Keratinocyte (primary cell): ENCODE measurements around the gene EIF2S2. TPM values are rescaled to one million over a fixed set of nuclear protein-coding genes. Genes with fewer than 3 reads are reported as not detected.
"Not testable (repeated sequence)": the region's sequence is repeated elsewhere in the genome, so short reads cannot be mapped to it uniquely, and the experiment has no call there.

Experiments
- DNase-seq: peaks from one replicate; pipeline ENCODE4 v3.0.0-alpha.2; 2011; ENCODE audit warnings: low read depth, missing footprints, low spot score
- FAIRE-seq: peaks from 2 replicates; lab custom pipeline; 2011; peaks lifted over from hg19 to GRCh38; lab: Jason Lieb, UNC
- H2AFZ ChIP-seq: 2 replicates; pipeline ENCODE4 v1.6.0; 2012; ENCODE audit warnings: low read length, control low read depth, inconsistent platforms; ENCODE audit not compliant: control insufficient read depth
- H3K27ac ChIP-seq: 2 replicates; pipeline ENCODE4 v1.5.1; 2011; ENCODE audit warnings: low read length; ENCODE audit not compliant: control insufficient read depth, insufficient read depth
- H3K27me3 ChIP-seq: 3 replicates; pipeline ENCODE4 v1.6.0; 2011; ENCODE audit warnings: low read length; ENCODE audit not compliant: control insufficient read depth, insufficient read depth; ENCODE audit errors: extremely low read depth
- H3K36me3 ChIP-seq, 2 experiments: 2 replicates in 1 of 2; 3 replicates in 1 of 2; pipeline ENCODE4 v1.5.1; 2011; ENCODE audit warnings: low read length in 2 of 2, mild to moderate bottlenecking in 1 of 2; ENCODE audit not compliant: control insufficient read depth in 2 of 2, insufficient read depth in 2 of 2; ENCODE audit errors: extremely low read depth in 1 of 2
- H3K4me1 ChIP-seq: 3 replicates; pipeline ENCODE4 v1.5.1; 2011; ENCODE audit warnings: low read length; ENCODE audit not compliant: control insufficient read depth, insufficient read depth; ENCODE audit errors: extremely low read depth
- H3K4me2 ChIP-seq: 3 replicates; pipeline ENCODE4 v1.6.0; 2011; ENCODE audit warnings: low read depth, low read length; ENCODE audit not compliant: control insufficient read depth, insufficient read depth; ENCODE audit errors: extremely low read depth
- H3K4me3 ChIP-seq, 3 experiments: fragments of 200-600 bp in 1 of 3; sonication (generic) in 1 of 3; 2 replicates in 2 of 3; 3 replicates in 1 of 3; pipeline ENCODE4 v1.5.1; 2011 to 2016; ENCODE audit warnings: low read length in 3 of 3, mild to moderate bottlenecking in 3 of 3, control low read depth in 2 of 3, inconsistent platforms in 1 of 3, low read depth in 1 of 3, mixed read lengths in 1 of 3, mixed run types in 1 of 3, moderate library complexity in 1 of 3; ENCODE audit not compliant: control insufficient read depth in 2 of 3, insufficient read depth in 2 of 3; ENCODE audit errors: extremely low read depth in 1 of 3
- H3K79me2 ChIP-seq: 2 replicates; pipeline ENCODE4 v1.6.0; 2012; ENCODE audit warnings: low read length; ENCODE audit not compliant: control insufficient read depth, insufficient read depth
- H3K9ac ChIP-seq: 3 replicates; pipeline ENCODE4 v1.6.0; 2011; ENCODE audit warnings: low read length; ENCODE audit not compliant: control insufficient read depth, insufficient read depth; ENCODE audit errors: extremely low read depth
- H3K9me1 ChIP-seq: 3 replicates; pipeline ENCODE4 v1.6.0; 2011; ENCODE audit warnings: low read length; ENCODE audit not compliant: control insufficient read depth, insufficient read depth; ENCODE audit errors: extremely low read depth
- H3K9me3 ChIP-seq: 2 replicates; pipeline ENCODE4 v1.5.1; 2012; ENCODE audit warnings: low read depth, low read length; ENCODE audit not compliant: control insufficient read depth
- H4K20me1 ChIP-seq: 3 replicates; pipeline ENCODE4 v1.6.0; 2011; ENCODE audit warnings: low read length; ENCODE audit not compliant: control insufficient read depth, insufficient read depth; ENCODE audit errors: extremely low read depth
- CTCF ChIP-seq, 3 experiments: IDR thresholded peaks in 1 of 3; conservative IDR thresholded peaks in 1 of 3; optimal IDR thresholded peaks in 1 of 3; 2 replicates in 2 of 3; 3 replicates in 1 of 3; pipeline versions ENCODE3 to v1.5.1; 2011; ENCODE audit warnings: low read length in 3 of 3, mild to moderate bottlenecking in 3 of 3, moderate library complexity in 2 of 3, control low read depth in 1 of 3, inconsistent platforms in 1 of 3; ENCODE audit not compliant: insufficient read depth in 2 of 3; ENCODE audit errors: extremely low read depth in 1 of 3
- EZH2 ChIP-seq: IDR thresholded peaks from one replicate; pipeline ENCODE4 v1.6.1; 2012; ENCODE audit warnings: inconsistent platforms, mild to moderate bottlenecking, low read length, moderate library complexity
- dilution Hi-C: fragments of 300-500 bp; cut with MboI; formaldehyde crosslinking; loops from one replicate; pipeline ENCODE4 v1.7.0; 2020; ENCODE audit warnings: low sequenced_read_pairs; ENCODE audit not compliant: extremely low pct_ligation_motif_present
- polyA plus RNA-seq, 5 experiments: library from polyadenylated mRNA; depleted of rRNA in 3 of 5; stranded (reverse) in 3 of 5; stranded (forward) in 1 of 5; unstranded in 1 of 5; fragments of >200 nt; gene quantifications; 1 replicate in 1 of 5; 2 replicates in 3 of 5; 3 replicates in 1 of 5; pipeline versions ENCODE4 v1.2.1 to v1.2.3, GENCODE V29; 2011 to 2012; ENCODE audit warnings: missing spikeins in 2 of 5, low read depth in 1 of 5, low replicate concordance in 1 of 5

EIF2S2 gene
- polyA plus RNA-seq, 1 donor (not counting 4 experiments of a cell fraction or from before 2014, with no cell fraction given): 131 TPM

- DNase-seq, H3K79me2 ChIP-seq, H3K27me3 ChIP-seq, H2AFZ ChIP-seq, H3K27ac ChIP-seq, FAIRE-seq, H3K9ac ChIP-seq, H3K9me3 ChIP-seq, H3K36me3 ChIP-seq, H3K4me2 ChIP-seq, H3K4me1 ChIP-seq, dilution Hi-C loops, H3K4me3 ChIP-seq, H4K20me1 ChIP-seq, H3K9me1 ChIP-seq: not testable (repeated sequence)
Measured at GRCh38 chr20:34132491-34132890, 20.4 kb upstream of the EIF2S2 start.

GRCh38 chr20:34131491-34131890 is 19.4 kb upstream of the EIF2S2 start:
- H2AFZ ChIP-seq: no peak overlapping the region
- TF ChIP-seq CTCF (optimal IDR thresholded peaks at IDR 0.05 in 1 of 3, IDR thresholded peaks at IDR 0.05 in 1 of 3, conservative IDR thresholded peaks at IDR 0.05 in 1 of 3; ENCODE audit: extremely low read depth in 1 of 3, insufficient read depth in 2 of 3, low read length in 3 of 3) (no peak), EZH2 (no peak)
- no peaks in the 10 kb centered on the region for H3K36me3 ChIP-seq
- DNase-seq (no peak), FAIRE-seq (no peak)
- H3K27me3 ChIP-seq: no peaks in the 10 kb centered on the region
- H3K4me3 ChIP-seq: no peak overlapping the region
- H3K9me1 ChIP-seq: no peaks in the 10 kb centered on the region
- no peak overlapping the region for H3K9ac ChIP-seq
- dilution Hi-C loops: no loop called here
- H3K4me1 ChIP-seq: no peaks in the 10 kb centered on the region
- H3K9me3 ChIP-seq: no peaks in the 10 kb centered on the region
- H4K20me1 ChIP-seq: no peaks in the 10 kb centered on the region
- H3K27ac ChIP-seq: no peak overlapping the region
- no peaks in the 10 kb centered on the region for H3K79me2 ChIP-seq
- no peak overlapping the region for H3K4me2 ChIP-seq

- no peak for TF ChIP-seq EZH2
- TF ChIP-seq CTCF (optimal IDR thresholded peaks at IDR 0.05 in 1 of 3, IDR thresholded peaks at IDR 0.05 in 1 of 3, conservative IDR thresholded peaks at IDR 0.05 in 1 of 3; ENCODE audit: extremely low read depth in 1 of 3, insufficient read depth in 2 of 3, low read length in 3 of 3): peak; percentile 67 to 86 (median 80)
- peak; percentile 60 for FAIRE-seq
- no peak overlapping the region for H3K27ac ChIP-seq
- H3K4me1 ChIP-seq: no peaks in the 10 kb centered on the region
- dilution Hi-C loops: no loop called here
- DNase-seq: no peak
- H3K9me1 ChIP-seq: no peaks in the 10 kb centered on the region
- no peaks in the 10 kb centered on the region for H3K9me3 ChIP-seq
- peak overlapping the region; percentile 66 for H3K4me2 ChIP-seq
- no peak overlapping the region for H3K4me3 ChIP-seq
- no peaks in the 10 kb centered on the region for H3K79me2 ChIP-seq
- H4K20me1 ChIP-seq: no peaks in the 10 kb centered on the region
- H3K36me3 ChIP-seq: no peaks in the 10 kb centered on the region
- peak overlapping the region; percentile 36 for H2AFZ ChIP-seq
- H3K9ac ChIP-seq: no peak overlapping the region
- H3K27me3 ChIP-seq: no peaks in the 10 kb centered on the region
Measured at GRCh38 chr20:34129518-34130162, 17.6 kb upstream of the EIF2S2 start.
